Lower leg skin (tissue), 3 donors: ENCODE measurements around the gene P2RX1.
"Not testable (repeated sequence)": the region's sequence is repeated elsewhere in the genome, so short reads cannot be mapped to it uniquely, and the experiment has no call there.

Experiments
- CTCF ChIP-seq, 3 donors: fragments of 450-650 bp; IDR thresholded peaks; one replicate each; pipeline ENCODE4 v1.5.1; 2016; ENCODE audit warnings: antibody characterized with exemption in 3 of 3, mild to moderate bottlenecking in 3 of 3, moderate library complexity in 2 of 3
- POLR2A ChIP-seq, 2 donors: fragments of 450-650 bp; IDR thresholded peaks; one replicate each; pipeline ENCODE4 v1.6.1; 2016 to 2017; ENCODE audit warnings: antibody characterized with exemption in 2 of 2, mild to moderate bottlenecking in 1 of 2, moderate library complexity in 1 of 2

- TF ChIP-seq CTCF, POLR2A (IDR thresholded peaks at IDR 0.05): not testable (repeated sequence)
These were observed 32.3 kb upstream of the P2RX1 start for GRCh38 chr17:3948551-3948950.
